Right cardiac atrium (tissue), 5 donors: ENCODE data around the gene SCFD2. TPM values are rescaled to one million over a fixed set of nuclear protein-coding genes. Genes with fewer than 3 reads are reported as not detected.
"Not testable (repeated sequence)": the region's sequence is repeated elsewhere in the genome, so short reads cannot be mapped to it uniquely, and the experiment has no call there.

Experiments used
- ATAC-seq, 2 donors: fragments of 200-7000 bp; cut with Tn5 transposase; one replicate each; pipeline versions ENCODE4 v1.8.0 to v1.9.1; 2020; ENCODE audit warnings: moderate library complexity in 2 of 2, mild to moderate bottlenecking in 1 of 2
- DNase-seq, 3 donors: peaks; one replicate each; pipeline ENCODE4 v3.0.0-alpha.2; 2020
- H3K27ac ChIP-seq: one replicate; pipeline ENCODE4 v1.5.1; 2013; ENCODE audit warnings: mild to moderate bottlenecking, low read length, control low read depth, moderate library complexity
- H3K27me3 ChIP-seq: one replicate; pipeline ENCODE4 v1.6.1; 2013; ENCODE audit not compliant: control insufficient read depth, insufficient read depth
- H3K4me1 ChIP-seq: one replicate; pipeline ENCODE4 v1.6.1; 2013; ENCODE audit warnings: low read length; ENCODE audit not compliant: control insufficient read depth, insufficient read depth
- H3K4me3 ChIP-seq: one replicate; pipeline ENCODE4 v1.5.1; 2013; ENCODE audit warnings: low read length, control low read depth
- H3K9me3 ChIP-seq: one replicate; pipeline ENCODE4 v1.6.1; 2013; ENCODE audit warnings: low read length; ENCODE audit not compliant: control insufficient read depth
- WGBS: extraction: QIAGEN DNeasy Blood & Tissue Kit; methylation state at CpG from one replicate; pipeline ENCODE4 v1.1.7; 2013; 5-methylcytosine and 5-hydroxymethylcytosine counted together
- intact Hi-C, 4 donors: fragments of 100-400 bp; cut with DNase I; formaldehyde crosslinking; loops; one replicate each; pipeline versions ENCODE4 v1.11.0 to v1.14.0; 2022 to 2023
- polyA plus RNA-seq: library from polyadenylated mRNA; stranded (reverse); fragments of 200-250 nt; gene quantifications from one replicate; pipeline ENCODE4 v1.2.3, GENCODE V29; 2013
- total RNA-seq, 4 donors: library from RNA; stranded (reverse); fragmentation: NEBNext Ultra II Directional; extraction: Animal tissue kit (Norgen Biotek cat#: 25700); gene quantifications; one replicate each; pipeline ENCODE4 v1.2.1, GENCODE V29; 2021
- donor health status: healthy with polysubstance abuse.
- donor health status: DM: no; HTN: yes; CAD: no.
- donor health status: DM: no; HTN: no; CAD: no.
- donor health status: DM: no; HTN: yes; CAD: no; lungs with severe emphysema.
- donor health status: DM: yes; HTN: yes; CAD: no.

SCFD2 gene
- total and polyA plus RNA-seq, 5 donors: 4.5 to 11.1 (median 10.1) TPM

GRCh38 chr4:53236624-53237023, 129.2 kb downstream of the SCFD2 start:
- DNase-seq, H3K9me3 ChIP-seq, H3K4me1 ChIP-seq, ATAC-seq, H3K27ac ChIP-seq, intact Hi-C loops, H3K27me3 ChIP-seq, H3K4me3 ChIP-seq: not testable (repeated sequence)
- WGBS: 95% methylated on average over 2 of the region's 2 CpGs

- Histone ChIP-seq H3K27ac (no peak overlapping the region), H3K4me1 (no peaks in the 10 kb centered on the region), H3K27me3 (no peaks in the 10 kb centered on the region), H3K4me3 (no peak overlapping the region), H3K9me3 (no peaks in the 10 kb centered on the region)
- no peak for ATAC-seq
- intact Hi-C loops: no loop called here
- 95% methylated on average over 4 of the region's 4 CpGs for WGBS
- DNase-seq: no peak
Observed at GRCh38 chr4:53235547-53235946, 130.3 kb downstream of the SCFD2 start.

GRCh38 chr4:53234669-53235068, 131.2 kb downstream of the SCFD2 start:
- H3K4me1 ChIP-seq: no peaks in the 10 kb centered on the region
- no peaks in the 10 kb centered on the region for H3K27me3 ChIP-seq
- no peak overlapping the region for H3K27ac ChIP-seq
- intact Hi-C loops: no loop called here
- DNase-seq: no peak
- H3K4me3 ChIP-seq: no peak overlapping the region
- no peak for ATAC-seq
- no peaks in the 10 kb centered on the region for H3K9me3 ChIP-seq
- WGBS: 91% methylated on average over 5 of the region's 5 CpGs

- no peak for ATAC-seq
- H3K27ac ChIP-seq: no peak overlapping the region
- no peaks in the 10 kb centered on the region for H3K9me3 ChIP-seq
- no peak overlapping the region for H3K4me3 ChIP-seq
- no peaks in the 10 kb centered on the region for H3K27me3 ChIP-seq
- no peaks in the 10 kb centered on the region for H3K4me1 ChIP-seq
- intact Hi-C loops: no loop called here
- DNase-seq: no peak
Observed at GRCh38 chr4:53234111-53234510, 131.8 kb downstream of the SCFD2 start.

GRCh38 chr4:53233114-53233795, 132.6 kb downstream of the SCFD2 start:
- no peaks in the 10 kb centered on the region for H3K27me3 ChIP-seq
- DNase-seq (no peak), ATAC-seq (no peak)
- H3K4me3 ChIP-seq: no peak overlapping the region
- H3K4me1 ChIP-seq: no peaks in the 10 kb centered on the region
- no peaks in the 10 kb centered on the region for H3K9me3 ChIP-seq
- H3K27ac ChIP-seq: no peak overlapping the region
- 73% methylated on average over 2 of the region's 2 CpGs for WGBS
- intact Hi-C loops: no loop called here

- intact Hi-C loops: no loop called here
- DNase-seq: no peak
- no peak for ATAC-seq
- no peak overlapping the region for H3K27ac ChIP-seq
- no peaks in the 10 kb centered on the region for H3K9me3 ChIP-seq
- no peak overlapping the region for H3K4me3 ChIP-seq
- H3K4me1 ChIP-seq: no peaks in the 10 kb centered on the region
- WGBS: 81% methylated on average over 2 of the region's 2 CpGs
- H3K27me3 ChIP-seq: no peaks in the 10 kb centered on the region
Observed at GRCh38 chr4:53232371-53232770, 133.5 kb downstream of the SCFD2 start.

GRCh38 chr4:53228036-53228435, 137.8 kb downstream of the SCFD2 start:
- no peak for ATAC-seq
- intact Hi-C loops: no loop called here
- Histone ChIP-seq H3K4me1 (no peaks in the 10 kb centered on the region), H3K27me3 (no peaks in the 10 kb centered on the region), H3K9me3 (no peaks in the 10 kb centered on the region), H3K27ac (no peak overlapping the region), H3K4me3 (no peak overlapping the region)
- DNase-seq: no peak
- 94% methylated on average over 1 of the region's 1 CpG for WGBS

GRCh38 chr4:53227451-53227850, 138.4 kb downstream of the SCFD2 start:
- Histone ChIP-seq H3K27ac (no peak overlapping the region), H3K9me3 (no peaks in the 10 kb centered on the region), H3K27me3 (no peaks in the 10 kb centered on the region), H3K4me1 (no peaks in the 10 kb centered on the region), H3K4me3 (no peak overlapping the region)
- 84% methylated on average over 3 of the region's 3 CpGs for WGBS
- ATAC-seq (no peak), DNase-seq (no peak)
- intact Hi-C loops: no loop called here

- intact Hi-C loops: no loop called here
- WGBS: 90% methylated on average over 3 of the region's 3 CpGs
- Histone ChIP-seq H3K4me3 (no peak overlapping the region), H3K27ac (no peak overlapping the region), H3K9me3 (no peaks in the 10 kb centered on the region), H3K4me1 (no peaks in the 10 kb centered on the region), H3K27me3 (no peaks in the 10 kb centered on the region)
- ATAC-seq (no peak), DNase-seq (no peak)
Observed at GRCh38 chr4:53221832-53222480, 143.9 kb downstream of the SCFD2 start.

GRCh38 chr4:53219148-53219547, 146.7 kb downstream of the SCFD2 start:
- H3K27me3 ChIP-seq, H3K27ac ChIP-seq, ATAC-seq, H3K4me1 ChIP-seq, H3K4me3 ChIP-seq, H3K9me3 ChIP-seq, DNase-seq, intact Hi-C loops: not testable (repeated sequence)
- WGBS: 98% methylated on average over 16 of the region's 16 CpGs

GRCh38 chr4:53208753-53209152, 157.1 kb downstream of the SCFD2 start:
- no peak for ATAC-seq
- Histone ChIP-seq H3K9me3 (no peaks in the 10 kb centered on the region), H3K4me1 (no peaks in the 10 kb centered on the region), H3K27me3 (no peaks in the 10 kb centered on the region), H3K4me3 (no peak overlapping the region), H3K27ac (no peak overlapping the region)
- intact Hi-C loops: no loop called here
- DNase-seq: peak in 1 of 3 donors; percentile 6
- 93% methylated on average over 3 of the region's 3 CpGs for WGBS
